Fibroblast of lung (primary cell): ENCODE results near the gene TMEM242. TPM values are rescaled to one million over a fixed set of nuclear protein-coding genes. Genes with fewer than 3 reads are reported as not detected.
"Not testable (repeated sequence)": the region's sequence is repeated elsewhere in the genome, so short reads cannot be mapped to it uniquely, and the experiment has no call there.

Source experiments
- DNase-seq, 2 donors: peaks; one replicate each; pipeline versions ENCODE4 v3.0.0 to v3.0.0-alpha.2; 2010; ENCODE audit warnings: low read depth in 2 of 2
- H2AFZ ChIP-seq: 2 replicates; pipeline ENCODE4 v1.5.1; 2012; ENCODE audit warnings: low read length, control low read depth, inconsistent platforms
- H3K27ac ChIP-seq: 2 replicates; pipeline ENCODE4 v1.5.1; 2011; ENCODE audit warnings: low read length, control low read depth; ENCODE audit not compliant: insufficient read depth
- H3K27me3 ChIP-seq: 2 replicates; pipeline ENCODE4 v1.5.1; 2011; ENCODE audit warnings: mild to moderate bottlenecking, low read length; ENCODE audit not compliant: control insufficient read depth, insufficient read depth
- H3K36me3 ChIP-seq: 2 replicates; pipeline ENCODE4 v1.5.1; 2011; ENCODE audit warnings: low read length; ENCODE audit not compliant: control insufficient read depth, insufficient read depth
- H3K4me1 ChIP-seq: 2 replicates; pipeline ENCODE4 v1.5.1; 2011; ENCODE audit warnings: low read length; ENCODE audit not compliant: control insufficient read depth, insufficient read depth; ENCODE audit errors: extremely low read depth
- H3K4me2 ChIP-seq: 2 replicates; pipeline ENCODE4 v1.5.1; 2011; ENCODE audit warnings: low read length, control low read depth; ENCODE audit not compliant: insufficient read depth; ENCODE audit errors: extremely low read depth
- H3K4me3 ChIP-seq, 4 experiments: fragments of 200-600 bp in 1 of 4; sonication (generic) in 1 of 4; replicated peaks in 1 of 4; 2 replicates each; pipeline ENCODE4 v1.5.1; 2011 to 2016; ENCODE audit warnings: low read length in 4 of 4, low read depth in 3 of 4, mild to moderate bottlenecking in 3 of 4, control low read depth in 2 of 4, inconsistent platforms in 1 of 4, mixed read lengths in 1 of 4; ENCODE audit not compliant: insufficient read depth in 1 of 4; ENCODE audit errors: control extremely low read depth in 1 of 4
- H3K79me2 ChIP-seq: 2 replicates; pipeline ENCODE4 v1.5.1; 2012; ENCODE audit warnings: mild to moderate bottlenecking, low read length, inconsistent platforms; ENCODE audit not compliant: control insufficient read depth, insufficient read depth
- H3K9ac ChIP-seq: 2 replicates; pipeline ENCODE4 v1.5.1; 2011; ENCODE audit warnings: mild to moderate bottlenecking, low read length, control low read depth; ENCODE audit not compliant: insufficient read depth
- H3K9me3 ChIP-seq: 2 replicates; pipeline ENCODE4 v1.5.1; 2012; ENCODE audit warnings: low read depth, low read length; ENCODE audit not compliant: control insufficient read depth, insufficient read depth
- H4K20me1 ChIP-seq: 2 replicates; pipeline ENCODE4 v1.5.1; 2011; ENCODE audit warnings: low read length; ENCODE audit not compliant: control insufficient read depth, insufficient read depth; ENCODE audit errors: extremely low read depth
- EZH2 ChIP-seq: IDR thresholded peaks from 2 replicates; pipeline ENCODE4 v1.5.1; 2012; ENCODE audit warnings: low read length, control low read depth, mild to moderate bottlenecking; ENCODE audit errors: missing control alignments
- polyA plus RNA-seq, 2 donors: library from polyadenylated mRNA; depleted of rRNA in 1 of 2; stranded (reverse) in 1 of 2; unstranded in 1 of 2; fragments of >200 nt; gene quantifications; 2 replicates each; pipeline ENCODE4 v1.2.1, GENCODE V29; 2011 to 2012; ENCODE audit warnings: missing spikeins in 1 of 2
- total RNA-seq: library from RNA; depleted of rRNA; stranded (reverse); fragments of >200 nt; gene quantifications from 2 replicates; pipeline ENCODE4 v1.2.1, GENCODE V29; 2014
- TF ChIP-seq, protein P1 (sequence below), 2 donors: IDR thresholded peaks in 1 of 2; conservative IDR thresholded peaks in 1 of 2; 1 replicate in 1 of 2; 2 replicates in 1 of 2; pipeline ENCODE4 v1.5.1; 2011 to 2012; ENCODE audit warnings: low read length in 2 of 2, control low read depth in 1 of 2, inconsistent platforms in 1 of 2, low read depth in 1 of 2, mild to moderate bottlenecking in 1 of 2

TMEM242 gene
- total and polyA plus RNA-seq, 2 donors (not counting 1 experiment from before 2014, with no cell fraction given) = 7.3 to 7.8 TPM

DNA sequence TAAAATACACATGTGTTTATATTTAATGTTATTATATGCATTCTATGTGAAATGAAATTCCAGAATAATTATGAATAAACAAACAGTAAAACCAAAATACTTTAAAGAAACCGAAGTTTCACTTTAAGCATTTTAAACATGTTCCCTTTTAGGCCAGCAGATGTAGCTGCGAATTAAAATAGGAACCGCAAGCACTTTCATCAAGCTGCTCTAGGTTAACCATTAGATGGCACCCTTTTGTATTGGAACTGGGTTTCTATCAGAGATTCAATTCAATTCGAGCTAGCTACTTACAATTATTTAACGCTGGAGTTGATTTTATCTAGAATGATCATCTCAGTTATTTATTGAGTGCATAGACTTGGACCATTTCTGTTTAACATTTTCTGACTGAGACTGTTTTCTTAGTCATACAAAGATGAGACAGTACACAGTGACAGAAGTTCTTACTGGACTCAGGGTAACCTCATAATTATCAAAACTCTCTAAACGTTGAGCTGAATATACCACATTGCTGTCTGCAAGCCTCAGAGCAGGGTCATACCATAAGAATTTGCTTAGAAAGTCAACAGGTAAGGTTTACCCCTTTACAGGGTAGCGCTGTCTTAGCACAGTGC lies 8.5 kb downstream of the TMEM242 start:
- H3K4me1 ChIP-seq = no peaks in the 10 kb centered on the region
- no peak for TF ChIP-seq EZH2
- TF ChIP-seq, protein P1, sequence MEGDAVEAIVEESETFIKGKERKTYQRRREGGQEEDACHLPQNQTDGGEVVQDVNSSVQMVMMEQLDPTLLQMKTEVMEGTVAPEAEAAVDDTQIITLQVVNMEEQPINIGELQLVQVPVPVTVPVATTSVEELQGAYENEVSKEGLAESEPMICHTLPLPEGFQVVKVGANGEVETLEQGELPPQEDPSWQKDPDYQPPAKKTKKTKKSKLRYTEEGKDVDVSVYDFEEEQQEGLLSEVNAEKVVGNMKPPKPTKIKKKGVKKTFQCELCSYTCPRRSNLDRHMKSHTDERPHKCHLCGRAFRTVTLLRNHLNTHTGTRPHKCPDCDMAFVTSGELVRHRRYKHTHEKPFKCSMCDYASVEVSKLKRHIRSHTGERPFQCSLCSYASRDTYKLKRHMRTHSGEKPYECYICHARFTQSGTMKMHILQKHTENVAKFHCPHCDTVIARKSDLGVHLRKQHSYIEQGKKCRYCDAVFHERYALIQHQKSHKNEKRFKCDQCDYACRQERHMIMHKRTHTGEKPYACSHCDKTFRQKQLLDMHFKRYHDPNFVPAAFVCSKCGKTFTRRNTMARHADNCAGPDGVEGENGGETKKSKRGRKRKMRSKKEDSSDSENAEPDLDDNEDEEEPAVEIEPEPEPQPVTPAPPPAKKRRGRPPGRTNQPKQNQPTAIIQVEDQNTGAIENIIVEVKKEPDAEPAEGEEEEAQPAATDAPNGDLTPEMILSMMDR (conservative IDR thresholded peaks at IDR 0.05 in 1 of 2, IDR thresholded peaks at IDR 0.05 in 1 of 2; ENCODE audit: low read depth in 1 of 2, low read length in 2 of 2) = peak; percentile 89 to 93
- H3K4me2 ChIP-seq = no peak overlapping the region
- H3K9me3 ChIP-seq = no peaks in the 10 kb centered on the region
- no peak overlapping the region for H3K4me3 ChIP-seq
- no peaks in the 10 kb centered on the region for H3K27me3 ChIP-seq
- no peak overlapping the region for H2AFZ ChIP-seq
- no peak overlapping the region for H3K9ac ChIP-seq
- DNase-seq = peak; percentile 75 to 91
- H4K20me1 ChIP-seq = no peaks in the 10 kb centered on the region
- H3K79me2 ChIP-seq = no peaks in the 10 kb centered on the region
- H3K36me3 ChIP-seq = peaks cover 27% of the 10 kb centered on the region
- no peak overlapping the region for H3K27ac ChIP-seq

DNA sequence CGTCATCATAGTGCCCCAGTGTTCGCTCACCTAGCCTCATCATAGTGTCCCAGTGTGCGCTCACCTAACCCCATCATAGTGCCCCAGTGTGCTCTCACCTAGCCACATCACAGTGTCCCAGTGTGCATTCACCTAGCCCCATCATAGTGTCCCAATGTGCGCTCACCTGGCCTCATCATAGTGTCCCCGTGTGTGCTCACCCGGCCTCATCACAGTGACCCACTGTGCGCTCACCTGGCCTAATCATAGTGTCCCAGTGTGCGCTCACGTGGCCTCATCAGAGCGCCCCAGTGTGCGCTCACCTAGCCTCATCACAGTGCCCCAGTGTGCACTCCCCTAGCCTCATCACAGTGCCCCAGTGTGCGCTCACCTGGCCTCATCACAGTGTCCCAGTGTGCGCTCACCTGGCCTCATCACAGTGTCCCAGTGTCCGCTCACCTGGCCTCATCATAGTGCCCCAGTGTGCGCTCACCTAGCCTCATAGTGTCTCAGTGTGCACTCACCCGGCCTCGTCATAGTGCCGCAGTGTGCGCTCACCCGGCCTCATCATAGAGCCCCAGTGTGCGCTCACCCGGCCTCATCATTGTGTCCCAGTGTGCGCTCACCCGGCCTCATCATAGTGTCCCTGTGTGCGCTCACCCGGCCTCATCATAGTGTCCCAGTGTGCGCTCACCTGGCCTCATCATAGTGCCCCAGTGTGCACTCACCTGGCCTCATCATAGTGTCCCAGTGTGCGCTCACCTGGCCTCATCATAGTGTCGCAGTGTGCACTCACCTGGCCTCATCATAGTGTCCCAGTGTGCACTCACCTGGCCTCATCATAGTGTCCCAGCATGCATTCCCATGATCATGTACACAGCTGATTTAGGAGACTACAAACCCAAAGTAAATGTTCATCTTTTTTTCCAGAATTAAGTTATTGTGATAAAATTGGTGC lies 9.5 kb downstream of the TMEM242 start:
- Histone ChIP-seq H3K9me3 (no peaks in the 10 kb centered on the region), H3K27me3 (no peaks in the 10 kb centered on the region), H3K4me3 (no peak overlapping the region), H3K36me3 (peaks cover 27% of the 10 kb centered on the region), H3K4me2 (no peak overlapping the region), H4K20me1 (no peaks in the 10 kb centered on the region), H3K79me2 (no peaks in the 10 kb centered on the region), H3K4me1 (no peaks in the 10 kb centered on the region), H2AFZ (no peak overlapping the region), H3K9ac (no peak overlapping the region), H3K27ac (no peak overlapping the region)
- TF ChIP-seq, protein P1 (conservative IDR thresholded peaks at IDR 0.05 in 1 of 2, IDR thresholded peaks at IDR 0.05 in 1 of 2; ENCODE audit: low read depth in 1 of 2, low read length in 2 of 2) = no peak
- TF ChIP-seq EZH2 = no peak
- no peak for DNase-seq

DNA sequence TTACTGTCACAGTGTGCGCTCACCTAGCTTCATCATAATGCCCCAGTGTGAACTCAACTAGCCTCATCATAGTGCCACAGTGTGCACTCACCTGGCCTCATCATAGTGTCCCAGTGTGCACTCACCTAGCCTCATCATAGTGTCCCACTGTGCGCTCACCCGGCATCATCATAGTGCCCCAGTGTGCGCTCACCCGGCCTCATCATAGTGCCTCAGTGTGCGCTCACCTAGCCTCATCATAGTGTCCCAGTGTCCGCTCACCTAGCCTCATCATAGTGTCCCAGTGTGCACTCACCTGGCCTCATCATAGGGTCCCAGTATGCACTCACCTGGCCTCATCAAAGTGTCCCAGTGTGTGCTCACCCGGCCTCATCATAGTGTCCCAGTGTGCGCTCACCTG lies 10.6 kb downstream of the TMEM242 start:
- no peak overlapping the region for H3K4me2 ChIP-seq
- no peaks in the 10 kb centered on the region for H3K79me2 ChIP-seq
- no peaks in the 10 kb centered on the region for H4K20me1 ChIP-seq
- H3K36me3 ChIP-seq = peaks cover 27% of the 10 kb centered on the region
- no peaks in the 10 kb centered on the region for H3K27me3 ChIP-seq
- H3K27ac ChIP-seq = no peak overlapping the region
- H3K9me3 ChIP-seq = no peaks in the 10 kb centered on the region
- H3K4me1 ChIP-seq = no peaks in the 10 kb centered on the region
- DNase-seq = no peak
- H3K9ac ChIP-seq = no peak overlapping the region
- no peak overlapping the region for H2AFZ ChIP-seq
- H3K4me3 ChIP-seq = no peak overlapping the region
- TF ChIP-seq, protein P1 (conservative IDR thresholded peaks at IDR 0.05 in 1 of 2, IDR thresholded peaks at IDR 0.05 in 1 of 2; ENCODE audit: low read depth in 1 of 2, low read length in 2 of 2) = no peak
- no peak for TF ChIP-seq EZH2

DNA sequence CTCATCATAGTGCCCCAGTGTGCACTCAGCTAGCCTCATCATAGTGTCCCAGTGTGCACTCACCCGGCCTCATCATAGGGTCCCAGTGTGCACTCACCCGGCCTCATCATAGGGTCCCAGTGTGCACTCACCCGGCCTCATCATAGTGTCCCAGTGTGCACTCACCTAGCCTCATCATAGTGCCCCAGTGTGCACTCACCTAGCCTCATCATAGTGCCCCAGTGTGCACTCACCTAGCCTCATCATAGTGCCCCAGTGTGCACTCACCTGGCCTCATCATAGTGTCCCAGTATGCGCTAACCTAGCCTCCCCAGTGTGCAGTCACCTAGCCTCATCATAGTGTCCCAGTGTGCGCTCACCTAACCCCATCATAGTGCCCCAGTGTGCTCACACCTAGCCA lies 12.6 kb downstream of the TMEM242 start:
- not testable (repeated sequence) for H3K9me3 ChIP-seq

More for the DNA sequence above, 12.6 kb downstream of the TMEM242 start:
- not testable (repeated sequence) for H4K20me1 ChIP-seq, DNase-seq, H3K4me1 ChIP-seq, H3K27ac ChIP-seq, H3K9ac ChIP-seq, H3K27me3 ChIP-seq, H3K79me2 ChIP-seq, H2AFZ ChIP-seq, H3K4me2 ChIP-seq, H3K4me3 ChIP-seq
- peaks cover 26% of the 10 kb centered on the region for H3K36me3 ChIP-seq
